Stimulated activated CD8-positive, alpha-beta memory T cell treated with anti-CD3 and anti-CD28 coated beads, Interleukin-12 subunit alpha, Interleukin-12 subunit beta, amount 100 ng/mL, for 24 hours (primary cell): Measurements from ENCODE around the gene EBF3.

Experiments used
- DNase-seq: peaks from one replicate; pipeline ENCODE4 v3.0.0-alpha.2; 2020; ENCODE audit errors: extremely low read depth

EBF3 gene

GRCh38 chr10:129945064-129945463, 19.0 kb downstream of the EBF3 start:
- no peak for DNase-seq

- no peak for DNase-seq
Measured at GRCh38 chr10:129944456-129944855, 19.6 kb downstream of the EBF3 start.

- DNase-seq: no peak
Measured at GRCh38 chr10:129942936-129943715, 20.9 kb downstream of the EBF3 start.

DNA sequence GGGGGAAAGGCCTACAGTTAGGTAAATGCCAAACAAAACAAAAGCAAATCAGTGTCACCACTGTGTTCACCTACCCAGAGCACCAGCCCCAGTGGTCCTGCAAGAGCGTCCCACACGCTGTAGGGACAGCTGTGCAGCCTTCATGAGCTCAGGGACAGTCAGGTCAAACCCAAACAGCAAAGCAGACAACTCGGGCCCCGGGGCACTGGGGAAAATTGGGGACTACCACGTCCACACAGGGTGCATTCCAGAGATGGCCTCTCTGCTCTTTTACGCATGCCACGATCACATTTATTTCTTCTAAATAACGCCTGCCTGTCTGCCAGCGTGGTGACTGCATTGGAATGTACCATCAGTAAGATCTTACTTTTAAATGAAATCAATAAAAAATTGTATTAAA, 21.7 kb downstream of the EBF3 start:
- no peak for DNase-seq

DNA sequence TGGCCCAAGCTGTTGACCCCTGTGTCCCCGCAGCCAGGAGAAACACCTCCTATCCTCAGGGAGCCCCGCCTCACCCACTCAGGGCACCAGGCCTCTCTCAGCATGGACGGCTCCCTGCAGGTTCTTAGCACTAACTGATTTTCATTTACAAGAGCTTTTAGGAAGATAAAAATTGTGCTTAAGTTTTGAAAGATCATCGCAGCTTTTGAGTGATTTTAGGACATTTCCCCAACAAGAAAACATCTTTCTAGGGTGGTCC, 22.1 kb downstream of the EBF3 start:
- no peak for DNase-seq

DNA sequence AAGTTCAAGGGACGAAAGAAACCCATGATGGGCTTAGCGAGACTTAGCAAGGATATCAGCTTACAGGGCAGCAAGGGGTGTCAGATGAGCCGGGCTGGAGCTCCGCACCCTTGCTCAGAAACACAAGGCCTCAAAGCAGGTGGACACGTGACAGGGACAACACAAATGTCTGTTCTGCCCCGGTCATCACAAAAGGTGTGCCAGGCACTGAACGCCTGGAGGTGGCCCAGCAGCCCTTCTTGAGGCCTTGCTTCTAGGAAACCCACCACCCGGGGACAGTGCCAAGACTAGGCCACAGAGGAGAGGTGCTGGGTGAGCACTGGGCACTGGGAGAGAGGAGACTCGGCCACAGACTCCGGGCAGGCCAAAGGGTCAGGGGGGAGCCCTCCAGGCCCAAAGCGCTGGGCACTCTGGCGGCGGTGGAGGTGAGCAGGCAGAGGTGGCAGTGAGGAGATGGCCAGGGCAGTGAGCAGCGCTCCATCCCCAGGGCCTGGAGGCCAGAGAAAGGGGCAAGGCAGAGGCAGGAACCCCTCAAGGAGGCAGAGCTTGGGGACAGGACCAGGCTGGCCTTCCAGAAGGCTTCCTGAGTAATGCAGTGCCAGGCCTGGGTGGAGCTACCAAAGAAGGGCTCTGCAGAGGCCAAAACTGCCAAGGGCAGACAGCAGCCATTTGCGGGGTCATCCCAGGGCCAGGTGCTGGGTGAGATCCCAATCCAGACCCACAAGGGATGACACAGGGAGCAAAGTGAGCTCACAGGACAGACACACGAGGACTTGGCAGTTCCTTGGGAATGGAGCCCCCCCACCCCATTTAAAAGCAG, 22.7 kb downstream of the EBF3 start:
- DNase-seq: no peak

- DNase-seq: no peak
Measured at GRCh38 chr10:129940617-129941198, 23.4 kb downstream of the EBF3 start.

DNA sequence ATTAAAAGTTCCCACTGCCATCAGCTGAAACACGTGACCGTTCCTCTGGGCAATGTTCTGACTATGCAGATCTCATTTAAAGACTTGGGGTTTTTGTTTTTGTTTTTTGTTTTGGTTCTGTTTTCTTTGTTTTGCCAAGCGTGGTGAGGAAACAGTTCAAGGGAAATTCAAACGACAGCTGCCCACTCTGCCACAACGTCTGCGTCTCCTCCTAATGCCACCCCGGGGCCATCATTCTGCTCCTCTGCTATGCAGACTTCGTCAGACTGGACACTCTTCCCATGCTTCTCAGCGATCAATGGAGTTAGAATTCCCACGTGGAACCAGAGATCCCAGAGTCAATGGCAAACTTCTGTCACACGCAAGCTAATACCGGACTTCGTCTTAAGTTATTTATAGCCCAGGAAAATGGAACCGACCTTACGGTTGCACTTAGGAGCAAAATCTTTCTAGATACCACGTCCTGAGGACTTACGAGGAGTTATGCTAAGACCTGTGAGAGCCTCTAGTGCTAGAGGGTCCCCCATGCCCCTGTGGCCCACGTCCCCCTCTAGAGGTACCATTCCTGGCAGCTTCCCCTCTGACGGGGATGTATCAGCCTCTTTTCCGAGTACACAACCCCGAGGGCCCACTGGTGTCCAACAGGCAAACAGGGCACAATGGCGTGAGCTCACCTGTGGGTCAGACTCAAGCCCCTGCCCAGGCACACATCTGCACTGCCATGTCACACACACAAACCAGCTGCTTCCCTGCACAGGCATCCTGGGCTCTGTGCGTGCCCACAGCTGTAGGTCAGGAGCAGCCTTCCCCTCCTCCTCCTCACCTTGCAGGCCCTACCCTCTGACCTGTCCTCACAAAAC, 24.4 kb downstream of the EBF3 start:
- DNase-seq: no peak

DNA sequence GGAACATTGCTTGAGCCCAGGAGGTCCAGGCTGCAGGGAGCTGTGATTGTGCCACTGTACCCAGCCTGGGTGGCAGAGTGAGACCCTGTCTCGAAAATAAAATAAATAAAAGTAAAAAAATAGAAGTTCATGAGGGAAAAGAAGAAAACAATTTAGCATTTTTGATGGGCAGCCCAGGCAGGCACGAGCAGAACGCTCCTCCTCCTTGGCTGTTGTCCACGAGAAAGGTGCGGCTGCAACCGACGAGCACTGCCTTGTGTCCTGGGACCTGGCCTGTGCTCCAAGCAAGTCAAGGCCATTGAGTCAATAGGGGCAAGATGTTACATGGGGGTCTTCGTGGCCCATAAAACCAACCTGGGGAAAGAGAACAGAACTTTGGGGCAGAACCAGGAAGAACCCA, 25.6 kb downstream of the EBF3 start:
- DNase-seq: no peak

GRCh38 chr10:129937351-129937751, 26.7 kb downstream of the EBF3 start:
- DNase-seq: no peak

GRCh38 chr10:129936923-129937300, 27.2 kb downstream of the EBF3 start:
- no peak for DNase-seq

DNA sequence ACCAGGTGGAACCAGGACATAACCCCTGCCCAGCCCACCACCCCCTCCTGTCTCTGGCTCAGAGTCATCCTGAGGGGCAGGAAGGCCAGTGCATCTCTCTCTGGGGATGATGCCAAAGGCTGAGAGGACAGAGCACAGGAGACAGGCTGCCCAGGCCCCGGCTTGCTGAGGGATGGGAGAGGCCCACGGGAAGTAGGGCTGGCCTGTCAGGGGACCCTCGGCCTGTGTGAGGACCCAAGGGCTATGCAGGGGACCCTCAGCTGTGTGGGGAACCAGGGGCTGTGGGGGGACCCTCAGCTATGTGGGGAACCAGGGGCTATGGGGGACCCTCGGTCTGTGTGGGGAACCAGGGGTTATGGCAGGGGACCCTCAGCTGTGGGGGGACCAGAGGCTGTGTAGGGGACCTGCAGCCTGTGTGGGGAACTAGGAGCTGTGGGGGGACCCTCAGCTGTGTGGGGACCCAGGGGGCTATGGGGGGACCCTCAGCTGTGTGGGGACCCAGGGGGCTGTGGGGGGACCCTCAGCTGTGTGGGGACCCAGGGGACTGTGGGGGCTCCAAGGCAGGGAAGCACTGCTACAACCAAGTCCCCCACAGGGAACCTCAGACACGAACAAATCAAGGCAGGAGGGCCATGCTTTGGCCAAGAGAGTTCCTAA, 27.7 kb downstream of the EBF3 start:
- no peak for DNase-seq

DNA sequence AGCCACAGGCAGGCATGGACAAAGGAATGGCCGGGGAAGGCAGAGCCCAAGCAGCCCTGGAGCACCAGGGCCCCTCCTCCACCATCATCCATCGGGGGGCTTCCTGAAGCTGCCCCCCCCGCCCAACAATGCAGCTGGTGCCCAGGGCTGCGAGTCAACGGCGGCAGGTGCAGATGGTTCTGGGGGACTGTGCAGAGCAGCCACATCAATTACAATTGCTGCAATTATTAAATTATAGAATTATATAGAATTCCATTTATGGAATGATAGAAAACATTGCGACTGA, 28.3 kb downstream of the EBF3 start:
- DNase-seq: no peak

GRCh38 chr10:129935102-129935866, 28.8 kb downstream of the EBF3 start:
- DNase-seq: no peak

DNA sequence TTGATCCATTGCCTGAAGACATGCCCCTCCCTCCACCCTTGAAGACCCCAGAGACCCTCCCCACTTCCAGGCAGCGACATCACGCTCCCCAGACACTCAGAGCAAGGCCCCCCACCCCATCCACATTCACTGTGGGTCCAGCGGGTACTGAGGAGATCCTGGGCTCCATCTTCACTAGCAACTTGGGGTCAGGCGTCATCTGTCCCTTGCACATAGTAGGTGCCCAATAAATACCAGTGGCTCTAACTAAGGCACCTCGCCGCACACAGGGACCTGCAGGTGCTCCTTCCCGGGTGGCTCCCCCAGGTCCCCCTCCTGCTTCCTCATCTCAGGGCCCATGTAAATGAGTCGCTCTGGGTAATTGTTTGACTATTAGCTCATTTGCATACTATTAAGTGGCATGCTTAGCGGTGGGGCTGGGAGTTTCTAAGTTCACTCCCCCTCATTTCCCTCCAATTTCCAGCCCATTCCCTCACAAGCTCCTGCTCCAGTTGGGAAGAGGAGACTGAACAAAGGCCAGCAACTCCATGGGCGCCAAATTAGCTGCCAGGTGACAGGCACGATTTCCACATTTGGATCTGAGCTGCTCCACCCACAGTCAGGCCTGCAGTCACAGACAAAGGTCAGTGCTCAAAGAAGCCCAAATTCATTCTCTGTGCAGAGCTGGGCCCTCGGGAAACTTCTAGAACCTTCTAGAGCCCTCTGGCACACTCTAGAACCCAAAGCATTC, 29.7 kb downstream of the EBF3 start:
- DNase-seq: no peak

- DNase-seq: no peak
Measured at GRCh38 chr10:129933456-129934092, 30.5 kb downstream of the EBF3 start.

GRCh38 chr10:129932751-129933433, 31.2 kb downstream of the EBF3 start:
- no peak for DNase-seq

DNA sequence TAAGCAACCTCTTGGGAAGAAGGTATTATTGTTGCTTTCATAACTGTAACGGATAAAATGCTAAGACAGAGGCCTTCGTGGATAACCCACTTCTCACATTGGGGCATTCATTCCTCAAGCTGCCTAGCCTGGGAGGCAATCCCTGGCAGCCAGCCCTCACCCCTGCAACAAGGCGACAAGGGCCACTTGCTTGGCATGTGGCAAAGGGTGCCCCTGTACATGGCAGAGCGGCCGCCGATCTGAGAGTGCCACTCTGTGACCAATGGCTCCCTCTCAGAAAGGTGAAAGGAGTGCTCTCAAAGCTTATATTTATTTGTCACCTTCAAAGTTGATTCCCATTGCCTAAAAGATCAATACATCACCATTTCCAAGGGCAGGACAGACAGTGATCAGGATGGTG, 31.9 kb downstream of the EBF3 start:
- no peak for DNase-seq
